ENCODE measurements around the gene EXOC4. TPM values are rescaled to one million over a fixed set of nuclear protein-coding genes. Genes with fewer than 3 reads are reported as not detected.

The EXOC4 gene
- total RNA-seq, 2 experiments from 2014 or later, result 58.0 to 59.9 TPM

- H3K9me3 ChIP-seq (ENCODE audit: control insufficient read depth in 1 of 2, insufficient read depth in 1 of 2, low read length in 2 of 2), result no peaks in the 10 kb centered on the region
- H3K27me3 ChIP-seq (ENCODE audit: control insufficient read depth in 1 of 2, insufficient read depth in 2 of 2, low read length in 2 of 2), result no peaks in the 10 kb centered on the region
- no peaks in the 10 kb centered on the region for H3K36me3 ChIP-seq (ENCODE audit: insufficient read depth, low read length)
- peaks cover 4% of the 10 kb centered on the region for H3K36me3 Mint-ChIP-seq (ENCODE audit: low read depth)
- CTCF ChIA-PET, result no interaction called here
- H3K27me3 Mint-ChIP-seq, result no peaks in the 10 kb centered on the region
- TF ChIP-seq, protein P1, sequence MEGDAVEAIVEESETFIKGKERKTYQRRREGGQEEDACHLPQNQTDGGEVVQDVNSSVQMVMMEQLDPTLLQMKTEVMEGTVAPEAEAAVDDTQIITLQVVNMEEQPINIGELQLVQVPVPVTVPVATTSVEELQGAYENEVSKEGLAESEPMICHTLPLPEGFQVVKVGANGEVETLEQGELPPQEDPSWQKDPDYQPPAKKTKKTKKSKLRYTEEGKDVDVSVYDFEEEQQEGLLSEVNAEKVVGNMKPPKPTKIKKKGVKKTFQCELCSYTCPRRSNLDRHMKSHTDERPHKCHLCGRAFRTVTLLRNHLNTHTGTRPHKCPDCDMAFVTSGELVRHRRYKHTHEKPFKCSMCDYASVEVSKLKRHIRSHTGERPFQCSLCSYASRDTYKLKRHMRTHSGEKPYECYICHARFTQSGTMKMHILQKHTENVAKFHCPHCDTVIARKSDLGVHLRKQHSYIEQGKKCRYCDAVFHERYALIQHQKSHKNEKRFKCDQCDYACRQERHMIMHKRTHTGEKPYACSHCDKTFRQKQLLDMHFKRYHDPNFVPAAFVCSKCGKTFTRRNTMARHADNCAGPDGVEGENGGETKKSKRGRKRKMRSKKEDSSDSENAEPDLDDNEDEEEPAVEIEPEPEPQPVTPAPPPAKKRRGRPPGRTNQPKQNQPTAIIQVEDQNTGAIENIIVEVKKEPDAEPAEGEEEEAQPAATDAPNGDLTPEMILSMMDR (IDR thresholded peaks at IDR 0.05), result no peak
- no peak overlapping the region for H3K27ac ChIP-seq (ENCODE audit: low read depth in 1 of 2, low read length in 2 of 2)
- no peak overlapping the region for H3K4me3 Mint-ChIP-seq
- ATAC-seq (ENCODE audit: poor library complexity) (no peak), DNase-seq (no peak)
- intact Hi-C loops (cut with DNase I, micrococcal nuclease), result no loop called here
- H3K4me3 ChIP-seq (ENCODE audit: low read length), result no peak overlapping the region
- H3K27ac Mint-ChIP-seq, result no peak overlapping the region
- H3K4me1 Mint-ChIP-seq (ENCODE audit: low read depth), result no peaks in the 10 kb centered on the region
- H3K9me3 Mint-ChIP-seq, result no peaks in the 10 kb centered on the region
- POLR2A ChIA-PET, result no interaction called here
- H3K4me1 ChIP-seq (ENCODE audit: insufficient read depth, low read length), result no peaks in the 10 kb centered on the region
These were observed 610.6 kb downstream of the EXOC4 start for GRCh38 chr7:133863362-133864061.

- ChIA-PET CTCF (no interaction called here), POLR2A (no interaction called here)
- no peaks in the 10 kb centered on the region for H3K9me3 Mint-ChIP-seq
- peaks cover 3% of the 10 kb centered on the region for H3K36me3 Mint-ChIP-seq (ENCODE audit: low read depth)
- intact Hi-C loops (cut with DNase I, micrococcal nuclease), result loop anchor here in 1 of 2 experiments (5.0 kb wide), 1 partner anchor 123 kb away; no protein-coding TSS in a partner anchor
- no peaks in the 10 kb centered on the region for H3K36me3 ChIP-seq (ENCODE audit: insufficient read depth, low read length)
- TF ChIP-seq, protein P1 (IDR thresholded peaks at IDR 0.05), result no peak
- DNase-seq (no peak), ATAC-seq (ENCODE audit: poor library complexity) (no peak)
- H3K27me3 Mint-ChIP-seq, result no peaks in the 10 kb centered on the region
- no peaks in the 10 kb centered on the region for H3K27me3 ChIP-seq (ENCODE audit: control insufficient read depth in 1 of 2, insufficient read depth in 2 of 2, low read length in 2 of 2)
- peaks cover 2% of the 10 kb centered on the region for H3K4me1 ChIP-seq (ENCODE audit: insufficient read depth, low read length)
- H3K27ac Mint-ChIP-seq, result no peak overlapping the region
- no peak overlapping the region for H3K4me3 ChIP-seq (ENCODE audit: low read length)
- H3K4me1 Mint-ChIP-seq (ENCODE audit: low read depth), result peaks cover 46% of the 10 kb centered on the region
- no peak overlapping the region for H3K4me3 Mint-ChIP-seq
- H3K9me3 ChIP-seq (ENCODE audit: control insufficient read depth in 1 of 2, insufficient read depth in 1 of 2, low read length in 2 of 2), result no peaks in the 10 kb centered on the region
- H3K27ac ChIP-seq (ENCODE audit: low read depth in 1 of 2, low read length in 2 of 2), result no peak overlapping the region
These were observed 616.7 kb downstream of the EXOC4 start for GRCh38 chr7:133869556-133869955.

GRCh38 chr7:133871757-133872156 lies 618.9 kb downstream of the EXOC4 start:
- H3K27me3 Mint-ChIP-seq, result no peaks in the 10 kb centered on the region
- H3K27ac ChIP-seq (ENCODE audit: low read depth in 1 of 2, low read length in 2 of 2), result no peak overlapping the region
- no peak overlapping the region for H3K27ac Mint-ChIP-seq
- no peak for ATAC-seq (ENCODE audit: poor library complexity)
- H3K36me3 ChIP-seq (ENCODE audit: insufficient read depth, low read length), result no peaks in the 10 kb centered on the region
- no peak overlapping the region for H3K4me3 Mint-ChIP-seq
- H3K36me3 Mint-ChIP-seq (ENCODE audit: low read depth), result peaks cover 5% of the 10 kb centered on the region
- ChIA-PET POLR2A (no interaction called here), CTCF (no interaction called here)
- TF ChIP-seq, protein P1 (IDR thresholded peaks at IDR 0.05), result no peak
- peaks cover 2% of the 10 kb centered on the region for H3K4me1 ChIP-seq (ENCODE audit: insufficient read depth, low read length)
- no peak for DNase-seq
- no peak overlapping the region for H3K4me3 ChIP-seq (ENCODE audit: low read length)
- no peaks in the 10 kb centered on the region for H3K27me3 ChIP-seq (ENCODE audit: control insufficient read depth in 1 of 2, insufficient read depth in 2 of 2, low read length in 2 of 2)
- H3K9me3 ChIP-seq (ENCODE audit: control insufficient read depth in 1 of 2, insufficient read depth in 1 of 2, low read length in 2 of 2), result no peaks in the 10 kb centered on the region
- H3K4me1 Mint-ChIP-seq (ENCODE audit: low read depth), result peaks cover 51% of the 10 kb centered on the region
- intact Hi-C loops (cut with DNase I, micrococcal nuclease), result no loop called here
- H3K9me3 Mint-ChIP-seq, result no peaks in the 10 kb centered on the region
